ENCODE results near the gene PDIA5.
"Not testable (repeated sequence)": the region's sequence is repeated elsewhere in the genome, so short reads cannot be mapped to it uniquely, and the experiment has no call there.

GRCh38 chr3:123112656-123113055, 45.8 kb downstream of the PDIA5 start:
- not testable (repeated sequence) for TF ChIP-seq CTCF, POLR2A (IDR thresholded peaks at IDR 0.05)
